ENCODE results near the gene ERBB4. TPM values are rescaled to one million over a fixed set of nuclear protein-coding genes. Genes with fewer than 3 reads are reported as not detected.

The ERBB4 gene
- total RNA-seq, 1 donor from 2014 or later: 8.3 TPM

GRCh38 chr2:211692689-211693088 lies 845.9 kb downstream of the ERBB4 start:
- Histone ChIP-seq H3K36me3 (no peaks in the 10 kb centered on the region), H3K4me3 (no peak overlapping the region), H3K27me3 (ENCODE audit: low read depth) (no peaks in the 10 kb centered on the region), H3K27ac (replicated peaks) (no peak overlapping the region), H3K9me3 (replicated peaks) (no peaks in the 10 kb centered on the region), H3K4me1 (no peaks in the 10 kb centered on the region)
- intact Hi-C loops (cut with micrococcal nuclease): no loop called here
- DNase-seq: no peak
- TF ChIP-seq CTCF (IDR thresholded peaks at IDR 0.05; ENCODE audit: borderline replicate concordance): no peak

DNA sequence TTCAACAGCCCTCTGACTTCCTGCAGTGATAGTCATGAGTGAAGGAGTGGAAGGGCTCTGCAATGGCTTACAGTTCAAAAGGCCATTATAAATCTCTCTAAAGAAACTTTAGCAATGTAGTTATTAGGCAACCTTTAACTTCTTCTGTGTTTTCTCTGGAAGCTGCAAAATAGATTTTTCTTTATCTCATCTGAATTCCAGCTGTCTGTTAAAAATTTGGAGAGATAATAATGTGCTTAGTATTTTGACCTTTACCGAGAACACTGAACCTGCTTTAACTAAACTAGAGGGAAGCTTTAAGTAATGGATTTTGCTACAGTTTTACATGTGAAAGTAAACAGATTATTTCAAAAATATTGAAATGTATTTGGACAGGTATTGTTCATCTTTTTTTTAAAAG lies 847.9 kb downstream of the ERBB4 start:
- Histone ChIP-seq H3K36me3 (no peaks in the 10 kb centered on the region), H3K4me1 (no peaks in the 10 kb centered on the region), H3K27me3 (ENCODE audit: low read depth) (no peaks in the 10 kb centered on the region), H3K27ac (replicated peaks) (no peak overlapping the region), H3K9me3 (replicated peaks) (peaks cover 6% of the 10 kb centered on the region), H3K4me3 (no peak overlapping the region)
- intact Hi-C loops (cut with micrococcal nuclease): no loop called here
- no peak for DNase-seq
- TF ChIP-seq CTCF (IDR thresholded peaks at IDR 0.05; ENCODE audit: borderline replicate concordance): no peak

GRCh38 chr2:211688196-211688595 lies 850.4 kb downstream of the ERBB4 start:
- H3K27ac ChIP-seq (replicated peaks): no peak overlapping the region
- no peaks in the 10 kb centered on the region for H3K4me1 ChIP-seq
- H3K9me3 ChIP-seq (replicated peaks): peaks cover 31% of the 10 kb centered on the region
- H3K27me3 ChIP-seq (ENCODE audit: low read depth): no peaks in the 10 kb centered on the region
- H3K36me3 ChIP-seq: no peaks in the 10 kb centered on the region
- no peak for TF ChIP-seq CTCF (IDR thresholded peaks at IDR 0.05; ENCODE audit: borderline replicate concordance)
- H3K4me3 ChIP-seq: no peak overlapping the region
- no peak for DNase-seq
- intact Hi-C loops (cut with micrococcal nuclease): no loop called here

DNA sequence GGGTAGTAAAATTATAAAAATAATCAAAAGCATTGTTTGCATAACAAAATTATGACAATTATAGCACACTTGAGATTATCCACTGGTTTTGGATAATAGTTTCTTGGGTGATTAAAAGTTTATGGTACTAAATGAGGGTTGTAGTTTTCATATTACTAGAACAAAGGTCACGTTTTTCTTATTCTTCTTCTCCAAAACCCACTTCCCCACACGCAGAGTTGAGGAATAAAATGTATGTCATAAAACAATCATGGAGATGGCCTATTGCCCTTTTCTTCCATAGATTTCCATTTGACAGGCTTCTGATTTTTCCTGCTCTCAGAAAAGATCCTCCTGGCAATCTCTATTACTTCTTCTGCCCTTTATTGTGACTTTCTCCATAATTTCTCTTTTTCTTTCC lies 863.9 kb downstream of the ERBB4 start:
- no peak for DNase-seq
- Histone ChIP-seq H3K27ac (replicated peaks) (no peak overlapping the region), H3K4me1 (no peaks in the 10 kb centered on the region), H3K36me3 (no peaks in the 10 kb centered on the region), H3K9me3 (replicated peaks) (peaks cover 2% of the 10 kb centered on the region), H3K4me3 (no peak overlapping the region), H3K27me3 (ENCODE audit: low read depth) (no peaks in the 10 kb centered on the region)
- intact Hi-C loops (cut with micrococcal nuclease): no loop called here
- no peak for TF ChIP-seq CTCF (IDR thresholded peaks at IDR 0.05; ENCODE audit: borderline replicate concordance)

- no peaks in the 10 kb centered on the region for H3K9me3 ChIP-seq (replicated peaks)
- H3K27ac ChIP-seq (replicated peaks): peak overlapping the region; percentile 42
- H3K4me3 ChIP-seq: no peak overlapping the region
- DNase-seq: no peak
- H3K27me3 ChIP-seq (ENCODE audit: low read depth): no peaks in the 10 kb centered on the region
- no peaks in the 10 kb centered on the region for H3K4me1 ChIP-seq
- H3K36me3 ChIP-seq: no peaks in the 10 kb centered on the region
- intact Hi-C loops (cut with micrococcal nuclease): no loop called here
- no peak for TF ChIP-seq CTCF (IDR thresholded peaks at IDR 0.05; ENCODE audit: borderline replicate concordance)
These were observed 865.3 kb downstream of the ERBB4 start for GRCh38 chr2:211673133-211673905.
